IMR-90 (cell line): ENCODE data around the gene MRPL43. TPM values are rescaled to one million over a fixed set of nuclear protein-coding genes. Genes with fewer than 3 reads are reported as not detected.

Experiments used
- ATAC-seq: fragments of 200-7000 bp; cut with Tn5 transposase; 2 replicates; pipeline ENCODE4 v1.9.1; 2020; ENCODE audit warnings: low read depth, mild to moderate bottlenecking, moderate library complexity
- BruUV-seq: library from RNA; stranded (reverse); fragments of 400-500 nt; replicated peaks from 2 replicates; lab custom pipeline; 2021; lab: Mats Ljungman, UMichigan
- CTCF ChIA-PET: fragments of 300-600 bp; formaldehyde crosslinking; extraction: SDS; loops from one replicate; lab custom pipeline; 2021; ENCODE audit warnings: antibody characterized with exemption; lab: Yijun Ruan, JAX
- POLR2A ChIA-PET: fragments of 300-600 bp; sonication (Branson Sonifier 250); formaldehyde crosslinking; loops from one replicate; lab custom pipeline; 2022; ENCODE audit warnings: antibody characterized with exemption; ENCODE audit not compliant: unreplicated experiment; lab: Charles Lee
- DNase-seq: peaks from one replicate; pipeline ENCODE4 v3.0.0; 2013
- H2AFZ ChIP-seq: replicated peaks from 2 replicates; pipeline ENCODE3; 2013; ENCODE audit warnings: low read length, mild to moderate bottlenecking; ENCODE audit not compliant: poor library complexity
- H2AK5ac ChIP-seq: 2 replicates; pipeline ENCODE4 v1.6.1; 2013; ENCODE audit warnings: low read depth, low read length, inconsistent platforms
- H2AK9ac ChIP-seq: replicated peaks from 2 replicates; pipeline ENCODE3; 2013; ENCODE audit warnings: mild to moderate bottlenecking, low read depth, low read length, moderate library complexity; ENCODE audit not compliant: poor library complexity
- H2BK120ac ChIP-seq: 2 replicates; pipeline ENCODE4 v1.6.1; 2013; ENCODE audit warnings: low read depth, low read length, inconsistent platforms
- H2BK15ac ChIP-seq: 3 replicates; pipeline ENCODE4 v1.6.1; 2013; ENCODE audit warnings: low read depth, low read length, inconsistent platforms
- H2BK20ac ChIP-seq: 2 replicates; pipeline ENCODE4 v1.6.1; 2013; ENCODE audit warnings: low read depth, mild to moderate bottlenecking, inconsistent platforms, low read length, moderate library complexity
- H2BK5ac ChIP-seq: 2 replicates; pipeline ENCODE4 v1.6.1; 2013; ENCODE audit warnings: mild to moderate bottlenecking, low read depth, low read length, inconsistent platforms; ENCODE audit not compliant: poor library complexity, severe bottlenecking
- H3K14ac ChIP-seq: replicated peaks from 2 replicates; pipeline ENCODE4 v1.6.1; 2013; ENCODE audit warnings: low read depth, low read length, inconsistent platforms
- H3K18ac ChIP-seq: 2 replicates; pipeline ENCODE4 v1.6.1; 2013; ENCODE audit warnings: low read depth, low read length, control low read depth
- H3K23ac ChIP-seq: 2 replicates; pipeline ENCODE4 v1.6.1; 2013; ENCODE audit warnings: low read depth, low read length, inconsistent platforms
- H3K27ac ChIP-seq: 2 replicates; pipeline ENCODE4 v1.5.1; 2013; ENCODE audit warnings: mild to moderate bottlenecking, control low read depth, low read length; ENCODE audit not compliant: insufficient read depth
- H3K27me3 ChIP-seq: 2 replicates; pipeline ENCODE4 v1.6.1; 2013; ENCODE audit warnings: low read length; ENCODE audit not compliant: control insufficient read depth, insufficient read depth
- H3K36me3 ChIP-seq: 2 replicates; pipeline ENCODE4 v1.6.1; 2013; ENCODE audit warnings: low read length, mixed read lengths; ENCODE audit not compliant: control insufficient read depth, insufficient read depth
- H3K4ac ChIP-seq: 2 replicates; pipeline ENCODE4 v1.6.1; 2013; ENCODE audit warnings: low read depth, low read length, inconsistent platforms
- H3K4me1 ChIP-seq: 2 replicates; pipeline ENCODE4 v1.6.1; 2013; ENCODE audit warnings: low read length, mixed read lengths; ENCODE audit not compliant: control insufficient read depth, insufficient read depth
- H3K4me2 ChIP-seq: 2 replicates; pipeline ENCODE4 v1.6.1; 2013; ENCODE audit warnings: low read depth, mild to moderate bottlenecking, control low read depth, low read length, moderate library complexity
- H3K4me3 ChIP-seq: 2 replicates; pipeline ENCODE4 v1.5.1; 2013; ENCODE audit warnings: low read depth, mild to moderate bottlenecking, control low read depth, low read length, moderate library complexity; ENCODE audit not compliant: insufficient read depth
- H3K56ac ChIP-seq: 2 replicates; pipeline ENCODE4 v1.6.1; 2013; ENCODE audit warnings: low read length, inconsistent platforms; ENCODE audit not compliant: insufficient read depth; ENCODE audit errors: extremely low read depth
- H3K79me1 ChIP-seq, 2 experiments: 2 replicates each; pipeline ENCODE4 v1.6.1; 2013; ENCODE audit warnings: low read length in 2 of 2, inconsistent platforms in 1 of 2, low read depth in 1 of 2
- H3K9ac ChIP-seq: 2 replicates; pipeline ENCODE4 v1.6.1; 2013; ENCODE audit warnings: low read depth, low read length, control low read depth
- H3K9me1 ChIP-seq: 2 replicates; pipeline ENCODE4 v1.6.1; 2013; ENCODE audit warnings: low read length, inconsistent platforms; ENCODE audit not compliant: insufficient read depth
- H3K9me3 ChIP-seq: 2 replicates; pipeline ENCODE4 v1.6.1; 2013; ENCODE audit warnings: low read length; ENCODE audit not compliant: control insufficient read depth, insufficient read depth
- H4K20me1 ChIP-seq: 2 replicates; pipeline ENCODE4 v1.6.1; 2013; ENCODE audit warnings: low read length, inconsistent platforms; ENCODE audit not compliant: insufficient read depth
- H4K5ac ChIP-seq: 2 replicates; pipeline ENCODE4 v1.6.1; 2013; ENCODE audit warnings: mild to moderate bottlenecking, low read depth, low read length, control low read depth
- H4K8ac ChIP-seq, 2 experiments: 2 replicates each; pipeline ENCODE4 v1.6.1; 2013; ENCODE audit warnings: low read depth in 2 of 2, low read length in 2 of 2, control low read depth in 1 of 2, inconsistent platforms in 1 of 2
- H4K91ac ChIP-seq: 2 replicates; pipeline ENCODE4 v1.6.1; 2013; ENCODE audit warnings: low read depth, low read length, inconsistent platforms; ENCODE audit not compliant: insufficient read depth
- MXI1 ChIP-seq: IDR thresholded peaks from 2 replicates; pipeline ENCODE4 v1.6.1; 2012; ENCODE audit warnings: low read depth, mild to moderate bottlenecking, low read length, moderate library complexity, borderline replicate concordance
- WGBS, 2 experiments: methylation state at CpG; one replicate each; pipeline versions ENCODE4 v1.1.5 to v1.1.7; 2013; ENCODE audit warnings: missing lambda C conversion rate in 2 of 2; ENCODE audit not compliant: insufficient read length in 1 of 2; ENCODE audit errors: extremely low coverage in 2 of 2; 5-methylcytosine and 5-hydroxymethylcytosine counted together
- dilution Hi-C: fragments of 300-500 bp; cut with HindIII; formaldehyde crosslinking; loops from one replicate; pipeline ENCODE4 v1.14.3; 2018; ENCODE audit warnings: low sequenced_read_pairs; ENCODE audit not compliant: unreplicated experiment
- in situ Hi-C: fragments of 300-500 bp; cut with MboI; formaldehyde crosslinking; loops from 3 replicates; pipeline ENCODE4 v1.14.3; 2019; ENCODE audit warnings: low sequenced_read_pairs, inconsistent platforms, mixed read lengths
- intact Hi-C: fragments of 100-400 bp; cut with micrococcal nuclease; formaldehyde crosslinking; loops from 2 replicates; pipeline ENCODE4 v1.10.0; 2022
- polyA plus RNA-seq, 3 experiments: library from polyadenylated mRNA; depleted of rRNA; stranded (reverse); fragments of >200 nt; gene quantifications; 2 replicates each; pipeline ENCODE4 v1.2.3, GENCODE V29; 2012; ENCODE audit warnings: low replicate concordance in 1 of 3
- total RNA-seq: library from RNA; depleted of rRNA; stranded (reverse); fragments of >200 nt; gene quantifications from 2 replicates; pipeline ENCODE4 v1.2.3, GENCODE V29; 2012

The MRPL43 gene
- total and polyA plus RNA-seq, 2 of the 4 experiments (the other 2 are of a cell fraction): 61.3 to 142 TPM

GRCh38 chr10:101036726-101037125 lies 49.4 kb upstream of the MRPL43 start:
- no peak overlapping the region for H3K4me3 ChIP-seq
- WGBS, 2 experiments: 80% methylated on average over 5 of the region's 7 CpGs; no CpG with 5 or more reads in 1 of the 2 experiments
- no peak overlapping the region for H3K9ac ChIP-seq
- H3K4ac ChIP-seq: no peak overlapping the region
- no peak overlapping the region for H3K56ac ChIP-seq
- H3K9me1 ChIP-seq: peaks cover 2% of the 10 kb centered on the region; the same call in 1 of the 2 replicates
- no peaks in the 10 kb centered on the region for H3K9me3 ChIP-seq
- dilution Hi-C loops (no loop called here), intact Hi-C loops (no loop called here), in situ Hi-C loops (no loop called here)
- H2AFZ ChIP-seq: no peak overlapping the region
- no peak overlapping the region for H2AK9ac ChIP-seq
- ChIA-PET POLR2A (no interaction called here), CTCF (no interaction called here)
- H3K23ac ChIP-seq: no peak overlapping the region
- no peak overlapping the region for H4K91ac ChIP-seq
- H2BK20ac ChIP-seq: no peak overlapping the region
- no peak overlapping the region for H3K14ac ChIP-seq
- H2BK15ac ChIP-seq: no peak overlapping the region
- H2BK120ac ChIP-seq: no peak overlapping the region
- no peak overlapping the region for H2BK5ac ChIP-seq
- no peak for TF ChIP-seq MXI1
- H2AK5ac ChIP-seq: no peak overlapping the region
- H3K79me1 ChIP-seq: peaks cover 21 to 59% of the 10 kb centered on the region in 2 experiments; a peak in 3 of 4 replicates
- no peak overlapping the region for H3K27ac ChIP-seq
- H3K4me2 ChIP-seq: no peak overlapping the region
- H4K20me1 ChIP-seq: peaks cover 36% of the 10 kb centered on the region
- H3K36me3 ChIP-seq: peaks cover 49% of the 10 kb centered on the region
- no peak for DNase-seq
- BruUV-seq: no TSS peak
- H4K8ac ChIP-seq: no peak overlapping the region
- H4K5ac ChIP-seq: no peak overlapping the region
- no peak for ATAC-seq
- no peaks in the 10 kb centered on the region for H3K27me3 ChIP-seq
- no peak overlapping the region for H3K18ac ChIP-seq
- peaks cover 2% of the 10 kb centered on the region for H3K4me1 ChIP-seq
